GM18951 (cell line): Measurements from ENCODE around the gene SUPT4H1.

Source experiments
- POLR2A ChIP-seq: IDR thresholded peaks from 4 replicates; pipeline ENCODE4 v1.6.1; 2011; ENCODE audit warnings: mild to moderate bottlenecking; ENCODE audit not compliant: insufficient read length, insufficient read depth; ENCODE audit errors: extremely low read depth
- in situ Hi-C: fragments of 300-500 bp; cut with MboI; formaldehyde crosslinking; loops from one replicate; pipeline ENCODE4 v1.12.0; 2022; ENCODE audit warnings: low sequenced_read_pairs, mixed read lengths, inconsistent platforms; ENCODE audit not compliant: unreplicated experiment

The SUPT4H1 gene

DNA sequence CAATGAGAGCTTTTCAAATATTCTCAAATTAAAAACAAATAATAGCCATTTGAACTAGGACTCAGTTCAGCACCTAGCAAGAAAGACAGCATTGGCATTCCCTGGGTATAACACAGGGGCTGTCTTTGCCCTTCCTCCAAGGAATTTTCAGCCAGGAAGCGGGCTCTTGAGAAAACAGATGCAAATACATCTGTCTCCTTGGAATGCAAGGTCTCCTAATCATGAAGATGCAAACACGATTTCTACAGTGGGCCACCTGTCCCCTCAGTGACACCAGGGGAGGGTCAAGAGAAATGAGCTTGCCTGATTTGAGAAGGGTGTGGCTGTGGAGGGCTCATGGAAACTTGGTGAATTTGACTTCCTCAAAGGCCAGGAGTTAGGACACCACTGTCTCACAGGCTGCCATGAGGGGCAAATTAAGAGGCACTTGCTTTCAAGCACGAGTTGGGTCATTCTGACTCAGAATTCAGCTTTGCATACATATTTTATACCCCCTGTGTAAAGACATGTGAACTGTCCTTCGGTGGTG, 24.5 kb upstream of the SUPT4H1 start:
- no peak for TF ChIP-seq POLR2A
- in situ Hi-C loops: no loop called here

- TF ChIP-seq POLR2A: no peak
- in situ Hi-C loops: no loop called here
These were observed 23.8 kb upstream of the SUPT4H1 start for GRCh38 chr17:58375811-58376210.

- in situ Hi-C loops: no loop called here
- TF ChIP-seq POLR2A: no peak
These were observed 23.3 kb upstream of the SUPT4H1 start for GRCh38 chr17:58375256-58375655.

GRCh38 chr17:58373923-58374322, 21.9 kb upstream of the SUPT4H1 start:
- TF ChIP-seq POLR2A: no peak
- in situ Hi-C loops: no loop called here

- in situ Hi-C loops: no loop called here
- TF ChIP-seq POLR2A: no peak
These were observed 21.0 kb upstream of the SUPT4H1 start for GRCh38 chr17:58373003-58373402.

GRCh38 chr17:58371300-58371950, 19.4 kb upstream of the SUPT4H1 start:
- in situ Hi-C loops: no loop called here
- no peak for TF ChIP-seq POLR2A

- in situ Hi-C loops: no loop called here
- TF ChIP-seq POLR2A: no peak
These were observed 18.7 kb upstream of the SUPT4H1 start for GRCh38 chr17:58370716-58371115.

DNA sequence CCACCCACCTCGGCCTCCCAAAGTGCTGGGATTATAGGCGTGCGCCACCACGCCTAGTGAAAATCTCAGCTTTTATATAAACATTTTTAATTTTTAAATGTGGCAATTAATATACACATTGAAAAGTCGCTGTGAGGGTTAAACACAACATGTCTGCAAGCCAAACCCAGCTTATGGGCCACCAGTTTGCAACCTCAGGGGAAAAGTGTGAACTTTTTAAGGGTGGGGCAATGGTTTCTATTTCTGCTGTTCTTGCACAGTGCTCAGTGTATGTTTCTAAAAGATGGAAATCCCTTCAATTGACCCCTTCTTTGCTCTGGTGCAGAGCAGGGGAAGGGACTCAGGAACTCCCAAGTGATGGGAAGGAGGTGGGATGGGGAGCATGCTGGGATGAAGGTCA, 18.3 kb upstream of the SUPT4H1 start:
- in situ Hi-C loops: no loop called here
- no peak for TF ChIP-seq POLR2A

- TF ChIP-seq POLR2A: no peak
- in situ Hi-C loops: no loop called here
These were observed 17.4 kb upstream of the SUPT4H1 start for GRCh38 chr17:58369214-58370031.

GRCh38 chr17:58368860-58369213, 16.8 kb upstream of the SUPT4H1 start:
- TF ChIP-seq POLR2A: no peak
- in situ Hi-C loops: no loop called here

GRCh38 chr17:58367461-58367860, 15.5 kb upstream of the SUPT4H1 start:
- in situ Hi-C loops: no loop called here
- TF ChIP-seq POLR2A: no peak

DNA sequence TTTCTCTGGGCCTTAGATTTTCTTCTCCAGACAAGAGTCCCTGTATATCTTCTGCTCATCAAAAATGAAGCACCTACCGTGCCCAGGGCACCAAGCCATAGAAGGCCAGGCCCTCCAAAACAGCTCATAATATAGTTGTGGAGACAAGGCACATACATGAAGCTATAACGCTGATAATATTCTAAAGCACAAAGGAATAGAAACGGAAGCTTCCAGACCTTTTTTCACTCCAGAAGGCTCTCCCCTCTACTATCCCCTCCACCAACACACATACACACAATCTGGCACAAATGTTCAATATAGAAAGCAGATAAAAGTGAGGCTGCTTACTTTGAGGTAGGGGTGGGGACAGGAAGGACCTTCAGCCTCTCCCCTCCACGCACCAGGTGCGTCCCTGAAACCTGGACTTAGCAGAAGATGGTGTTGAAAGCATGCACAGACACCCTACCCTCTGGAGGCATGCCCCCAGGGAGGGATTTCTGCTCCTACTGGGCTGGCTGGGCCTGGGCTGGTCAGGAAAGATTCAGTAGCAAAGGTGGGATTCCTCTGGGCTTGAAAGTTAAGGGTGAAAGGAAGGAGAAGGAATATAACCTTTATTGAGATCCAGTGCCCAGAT, 14.1 kb upstream of the SUPT4H1 start:
- TF ChIP-seq POLR2A: no peak
- in situ Hi-C loops: no loop called here

DNA sequence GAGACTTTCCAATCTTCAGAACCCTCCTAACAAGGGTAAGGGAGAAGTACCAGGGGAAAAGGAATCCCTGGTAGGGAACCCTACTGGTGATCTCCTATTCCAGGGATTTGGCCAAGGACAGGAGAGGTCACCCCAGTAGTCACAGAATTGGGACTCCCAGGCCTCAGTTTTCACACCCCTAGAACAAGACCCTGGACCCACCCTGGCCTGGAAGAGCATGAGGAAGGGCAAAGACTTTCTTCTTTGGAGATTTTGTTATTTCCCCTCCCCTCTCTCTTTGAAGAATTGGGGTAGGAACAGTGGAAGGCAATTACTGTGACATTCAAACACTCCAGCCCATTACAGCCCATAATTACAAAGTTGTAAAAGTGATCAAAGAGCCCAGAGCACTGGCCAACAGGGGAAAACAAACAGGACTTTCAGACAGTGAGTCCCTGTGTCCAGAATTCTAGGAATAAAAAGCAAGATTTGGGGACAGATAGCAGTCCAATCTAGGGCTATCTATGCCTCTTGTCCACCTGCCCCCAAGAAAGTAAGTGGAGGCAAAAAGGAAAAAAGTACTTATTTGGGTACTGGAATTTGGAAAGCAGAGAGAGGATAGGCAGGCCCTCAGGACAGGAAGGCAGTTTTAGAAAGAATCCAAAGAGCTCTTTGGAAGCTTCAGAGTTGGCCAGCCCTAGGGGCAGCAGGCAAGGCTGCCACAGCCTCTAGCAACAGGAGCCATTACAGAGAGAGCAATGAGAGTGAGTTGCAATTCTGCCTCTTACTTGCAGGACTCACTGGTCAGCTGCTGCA, 13.4 kb upstream of the SUPT4H1 start:
- in situ Hi-C loops: no loop called here
- no peak for TF ChIP-seq POLR2A

- no peak for TF ChIP-seq POLR2A
- in situ Hi-C loops: no loop called here
These were observed 12.4 kb upstream of the SUPT4H1 start for GRCh38 chr17:58364270-58364942.
